HEK293T (cell line): Measurements from ENCODE around the gene ZNF57.

Experiments used
- CTCF ChIA-PET: fragments of 350-600 bp; formaldehyde crosslinking; extraction: SDS; loops from one replicate; lab custom pipeline; 2021; ENCODE audit warnings: antibody characterized with exemption, inconsistent platforms; lab: Yijun Ruan, JAX
- POLR2A ChIA-PET: fragments of 350-600 bp; formaldehyde crosslinking; extraction: SDS; loops from one replicate; lab custom pipeline; 2020; ENCODE audit warnings: antibody characterized with exemption, inconsistent platforms; lab: Yijun Ruan, JAX
- DNase-seq: peaks from one replicate; pipeline ENCODE4 v3.0.0; 2012; ENCODE audit warnings: mixed read lengths; ENCODE audit errors: extremely low spot score
- ARNT ChIP-seq: fragments of 450-650 bp; IDR thresholded peaks from 2 replicates; pipeline ENCODE4 v1.6.1; 2017; ENCODE audit warnings: mild to moderate bottlenecking
- BHLHE40 ChIP-seq: fragments of 450-650 bp; IDR thresholded peaks from 2 replicates; pipeline ENCODE4 v1.6.1; 2016; ENCODE audit warnings: mild to moderate bottlenecking, moderate library complexity, borderline replicate concordance
- CTBP1 ChIP-seq: fragments of 450-650 bp; IDR thresholded peaks from 2 replicates; pipeline ENCODE4 v1.6.1; 2016; ENCODE audit warnings: borderline replicate concordance
- ELF4 ChIP-seq: fragments of 450-650 bp; IDR thresholded peaks from 2 replicates; pipeline ENCODE4 v1.6.1; 2017; ENCODE audit warnings: antibody characterized with exemption
- FOXA1 ChIP-seq: fragments of 450-650 bp; IDR thresholded peaks from 2 replicates; pipeline ENCODE4 v1.6.1; 2016; ENCODE audit warnings: mild to moderate bottlenecking
- FOXK2 ChIP-seq: fragments of 450-650 bp; IDR thresholded peaks from 2 replicates; pipeline ENCODE4 v1.6.1; 2016; ENCODE audit warnings: mild to moderate bottlenecking
- FOXM1 ChIP-seq: fragments of 450-650 bp; IDR thresholded peaks from 2 replicates; pipeline ENCODE4 v1.6.1; 2017; ENCODE audit warnings: mild to moderate bottlenecking, borderline replicate concordance
- HDGF ChIP-seq: fragments of 450-650 bp; IDR thresholded peaks from 2 replicates; pipeline ENCODE4 v1.6.1; 2017; ENCODE audit warnings: antibody characterized with exemption, borderline replicate concordance
- L3MBTL2 ChIP-seq: fragments of 450-650 bp; conservative IDR thresholded peaks from 2 replicates; pipeline ENCODE4 v1.6.1; 2016; ENCODE audit warnings: mild to moderate bottlenecking
- LEF1 ChIP-seq: fragments of 450-650 bp; IDR thresholded peaks from 2 replicates; pipeline ENCODE4 v1.6.1; 2017; ENCODE audit warnings: mild to moderate bottlenecking, borderline replicate concordance
- NFRKB ChIP-seq: fragments of 450-650 bp; IDR thresholded peaks from 2 replicates; pipeline ENCODE4 v1.6.1; 2016; ENCODE audit warnings: mild to moderate bottlenecking, moderate library complexity
- SP1 ChIP-seq: fragments of 450-650 bp; IDR thresholded peaks from 2 replicates; pipeline ENCODE4 v1.6.1; 2017
- SUZ12 ChIP-seq: fragments of 450-650 bp; IDR thresholded peaks from 2 replicates; pipeline ENCODE4 v1.6.1; 2016; ENCODE audit warnings: mild to moderate bottlenecking
- TARDBP ChIP-seq: fragments of 450-650 bp; IDR thresholded peaks from 2 replicates; pipeline ENCODE4 v1.6.1; 2016
- ZNF384 ChIP-seq: fragments of 450-650 bp; IDR thresholded peaks from 2 replicates; pipeline ENCODE4 v1.6.1; 2016
- TF ChIP-seq, protein P1 (sequence below): fragments of 450-650 bp; IDR thresholded peaks from 2 replicates; pipeline ENCODE4 v1.6.1; 2016

Gene ZNF57

DNA sequence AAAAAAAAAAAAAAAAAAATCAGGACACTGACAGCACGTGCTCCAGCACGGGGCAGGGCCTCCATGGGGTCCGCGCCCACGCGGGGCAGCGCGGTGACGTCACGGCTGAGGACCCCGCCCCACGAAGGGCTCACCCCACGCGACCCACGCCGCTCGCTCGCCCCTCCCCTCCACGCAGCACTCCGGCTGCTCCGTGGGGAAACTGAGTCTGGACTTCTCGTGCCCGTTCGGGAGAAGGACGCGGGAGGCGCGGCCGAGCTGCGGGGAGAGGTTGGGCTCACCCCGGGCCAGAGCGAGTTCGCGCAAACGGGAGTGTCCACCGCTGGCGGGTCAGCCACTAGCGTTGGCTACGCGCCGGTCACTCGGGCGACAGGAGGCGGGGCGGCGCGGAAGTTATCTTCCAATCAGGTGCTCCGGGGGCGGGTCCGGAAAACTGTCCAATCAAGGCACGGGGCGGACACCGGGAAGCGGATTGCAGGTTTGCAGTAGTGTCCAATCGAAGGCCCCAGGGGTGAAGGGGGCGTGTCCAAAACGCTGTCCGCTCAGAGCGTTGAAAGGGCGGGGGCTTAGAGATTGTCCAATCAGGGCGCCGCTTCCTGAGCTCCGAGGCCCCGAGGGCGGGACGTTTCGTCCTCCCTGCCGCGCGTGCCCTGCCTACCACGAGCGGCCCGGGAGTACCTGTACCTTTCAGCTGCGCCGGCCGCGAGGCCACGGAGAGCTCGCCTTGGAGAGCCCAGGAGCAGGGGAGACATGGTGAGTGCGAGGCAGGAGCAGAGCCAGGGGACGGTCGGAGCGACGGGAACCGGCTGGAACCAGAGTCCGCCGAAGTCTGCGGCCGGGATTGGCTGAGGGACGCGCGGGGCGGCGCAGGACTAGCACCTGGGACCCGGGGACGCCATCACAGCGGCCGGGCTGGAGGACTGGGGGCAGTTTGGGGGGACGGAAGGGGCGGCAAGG, at the start of gene ZNF57:
ZNF57 (plus strand) TSS at position 633 of the 957 bp plus-strand sequence; CDS start at position 751, 118 bp downstream.
- ChIA-PET CTCF (interaction anchor here (0.7 to 1.0 kb wide), 2 partner anchors 13 to 60 kb away, joined by 3 to 4 read pairs; no protein-coding TSS in a partner anchor), POLR2A (interaction anchor here (1.3 to 2.5 kb wide), 3 partner anchors 23 to 59 kb away, joined by 6 to 12 read pairs (median 11); partner anchors contain the start of gene ZNF555)

DNA sequence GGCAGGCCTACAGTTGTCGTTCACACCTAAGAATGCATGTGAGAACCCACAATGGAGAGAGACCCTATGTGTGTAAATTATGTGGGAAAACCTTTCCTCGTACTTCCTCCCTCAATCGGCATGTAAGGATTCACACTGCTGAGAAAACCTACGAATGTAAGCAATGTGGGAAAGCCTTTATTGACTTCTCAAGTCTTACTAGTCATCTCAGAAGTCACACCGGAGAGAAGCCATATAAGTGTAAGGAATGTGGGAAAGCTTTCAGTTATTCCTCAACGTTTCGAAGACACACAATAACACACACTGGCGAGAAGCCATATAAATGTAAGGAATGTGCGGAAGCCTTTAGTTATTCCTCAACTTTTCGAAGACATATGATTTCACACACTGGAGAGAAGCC, 48.1 kb upstream of the ZNF57 start:
- ChIA-PET CTCF (no interaction called here), POLR2A (no interaction called here)
- no peak for DNase-seq
- TF ChIP-seq BHLHE40 = no peak
- TF ChIP-seq ELF4 = no peak
- TF ChIP-seq SUZ12 = no peak
- TF ChIP-seq, protein P1, sequence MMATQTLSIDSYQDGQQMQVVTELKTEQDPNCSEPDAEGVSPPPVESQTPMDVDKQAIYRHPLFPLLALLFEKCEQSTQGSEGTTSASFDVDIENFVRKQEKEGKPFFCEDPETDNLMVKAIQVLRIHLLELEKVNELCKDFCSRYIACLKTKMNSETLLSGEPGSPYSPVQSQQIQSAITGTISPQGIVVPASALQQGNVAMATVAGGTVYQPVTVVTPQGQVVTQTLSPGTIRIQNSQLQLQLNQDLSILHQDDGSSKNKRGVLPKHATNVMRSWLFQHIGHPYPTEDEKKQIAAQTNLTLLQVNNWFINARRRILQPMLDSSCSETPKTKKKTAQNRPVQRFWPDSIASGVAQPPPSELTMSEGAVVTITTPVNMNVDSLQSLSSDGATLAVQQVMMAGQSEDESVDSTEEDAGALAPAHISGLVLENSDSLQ = no peak
- no peak for TF ChIP-seq ZNF384

More for the DNA sequence above, at the start of gene ZNF57:
- peak; percentile 80; the same call in 1 of the 2 replicates for TF ChIP-seq HDGF
- no peak for TF ChIP-seq FOXK2
- peak; percentile 89 for TF ChIP-seq L3MBTL2
- no peak for TF ChIP-seq BHLHE40
- TF ChIP-seq, protein P1 = peak; percentile 75
- no peak for TF ChIP-seq FOXM1
- peak; percentile 98 for TF ChIP-seq TARDBP
- TF ChIP-seq ZNF384 = peak; percentile 96
- peak; percentile 93 for DNase-seq

DNA sequence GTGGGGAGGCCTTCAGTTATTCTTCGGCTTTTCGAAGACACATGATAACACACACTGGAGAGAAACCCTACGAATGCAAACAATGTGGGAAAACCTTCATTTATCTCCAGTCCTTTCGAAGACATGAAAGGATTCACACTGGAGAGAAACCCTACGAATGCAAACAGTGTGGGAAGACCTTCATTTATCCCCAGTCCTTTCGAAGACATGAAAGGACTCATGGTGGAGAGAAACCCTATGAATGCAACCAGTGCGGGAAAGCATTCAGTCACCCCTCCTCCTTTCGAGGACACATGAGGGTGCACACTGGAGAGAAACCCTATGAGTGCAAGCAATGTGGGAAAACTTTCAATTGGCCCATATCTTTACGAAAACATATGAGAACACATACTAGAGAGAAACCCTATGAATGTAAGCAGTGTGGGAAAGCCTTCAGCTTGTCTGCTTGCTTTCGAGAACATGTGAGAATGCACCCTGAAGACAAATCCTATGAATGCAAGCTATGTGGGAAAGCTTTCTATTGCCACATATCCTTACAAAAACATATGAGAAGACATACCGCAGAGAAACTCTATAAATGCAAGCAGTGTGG, 47.6 kb upstream of the ZNF57 start:
- TF ChIP-seq CTBP1 (no peak), SUZ12 (no peak)
- ChIA-PET POLR2A (no interaction called here), CTCF (no interaction called here)
- DNase-seq = no peak

DNA sequence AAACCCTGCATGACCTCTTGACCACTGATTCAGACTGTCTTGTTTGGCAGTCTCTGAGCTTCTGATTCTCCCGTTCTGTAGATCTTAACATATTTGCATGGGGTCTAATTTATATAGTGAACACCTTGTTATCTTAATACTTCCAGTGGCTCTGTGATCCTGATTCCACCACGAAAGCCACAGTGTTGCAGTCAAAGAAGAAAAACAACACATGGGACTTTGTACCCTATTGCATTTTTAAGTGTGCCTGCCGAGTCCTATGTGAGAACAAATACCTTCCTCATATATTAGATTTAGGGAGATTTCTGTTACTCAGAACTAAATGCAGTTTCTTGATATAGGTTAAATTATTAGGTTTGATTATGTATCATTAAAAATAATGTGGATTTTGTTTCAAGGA, 45.9 kb upstream of the ZNF57 start:
- ChIA-PET POLR2A (no interaction called here), CTCF (no interaction called here)
- TF ChIP-seq ZNF384 (no peak), BHLHE40 (no peak), FOXA1 (no peak), FOXM1 (no peak), SP1 (no peak), NFRKB (no peak), TARDBP (no peak), SUZ12 (no peak), FOXK2 (no peak), LEF1 (no peak), CTBP1 (no peak), ELF4 (no peak), HDGF (no peak), ARNT (no peak), L3MBTL2 (no peak)
- TF ChIP-seq, protein P1 = no peak
- no peak for DNase-seq

DNA sequence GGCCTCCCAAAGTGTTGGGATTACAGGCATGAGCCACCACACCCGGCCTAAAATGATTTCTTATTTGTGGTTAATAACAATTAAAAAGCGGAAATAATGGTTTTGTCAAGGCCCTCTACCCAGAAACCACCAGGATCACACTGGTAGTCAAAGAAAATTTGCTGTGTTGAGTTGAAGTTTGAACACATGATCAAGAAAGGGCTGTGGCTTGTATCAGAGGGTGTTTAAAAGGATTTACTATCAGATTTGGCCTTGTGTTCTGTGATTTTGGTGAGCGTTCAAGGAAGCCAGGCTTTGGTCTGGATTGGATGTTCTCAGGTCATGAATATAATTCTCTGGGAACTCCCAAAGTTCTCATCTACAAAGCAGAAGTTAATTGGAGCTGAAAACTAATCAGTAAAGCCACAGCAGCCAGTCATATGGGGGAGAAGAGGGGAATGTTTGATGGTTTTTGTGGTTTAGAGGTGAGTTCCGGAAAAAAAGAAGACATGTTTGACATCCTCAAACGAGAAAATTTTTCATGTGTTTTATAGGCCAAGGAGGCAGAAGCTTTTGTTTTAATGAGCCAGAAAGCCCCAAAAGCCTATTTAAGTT, 44.2 kb upstream of the ZNF57 start:
- ChIA-PET POLR2A (no interaction called here), CTCF (no interaction called here)
- no peak for TF ChIP-seq CTBP1
- TF ChIP-seq ELF4 = no peak
- TF ChIP-seq FOXM1 = no peak
- no peak for TF ChIP-seq BHLHE40
- no peak for TF ChIP-seq L3MBTL2
- no peak for TF ChIP-seq SUZ12
- no peak for TF ChIP-seq NFRKB
- TF ChIP-seq ZNF384 = no peak
- TF ChIP-seq LEF1 = no peak
- no peak for TF ChIP-seq FOXK2
- TF ChIP-seq HDGF = no peak
- TF ChIP-seq FOXA1 = no peak
- no peak for TF ChIP-seq TARDBP
- TF ChIP-seq SP1 = no peak
- TF ChIP-seq, protein P1 = no peak
- TF ChIP-seq ARNT = no peak
- no peak for DNase-seq
